ENCODE measurements around the gene HMCES. TPM values are rescaled to one million over a fixed set of nuclear protein-coding genes. Genes with fewer than 3 reads are reported as not detected.

The HMCES gene
- total and polyA plus RNA-seq, 2 donors (not counting 1 experiment from before 2014, with no cell fraction given), result 22.5 to 35.6 TPM

- no peak overlapping the region for H3K9ac ChIP-seq (ENCODE audit: low read length)
- ChIA-PET POLR2A (no interaction called here), CTCF (interaction anchor here (0.8 to 1.4 kb wide), 3 partner anchors 9 to 26 kb away, joined by 3 to 4 read pairs (median 3); no protein-coding TSS in a partner anchor)
- no peak for ATAC-seq (ENCODE audit: low read depth)
- H3K9me3 Mint-ChIP-seq (ENCODE audit: insufficient read depth), result no peaks in the 10 kb centered on the region
- WGBS (ENCODE audit: insufficient coverage), result 100% methylated on average over 2 of the region's 3 CpGs
- H3K79me2 ChIP-seq (ENCODE audit: control insufficient read depth, insufficient read depth, low read length), result no peaks in the 10 kb centered on the region
- peaks cover 11 to 24% of the 10 kb centered on the region in 2 donors for H3K4me1 ChIP-seq (ENCODE audit: control insufficient read depth in 2 of 2, insufficient read depth in 2 of 2, low read length in 2 of 2)
- H3K4me1 Mint-ChIP-seq, result peaks cover 23% of the 10 kb centered on the region
- no peak overlapping the region for H3K27ac Mint-ChIP-seq
- TF ChIP-seq EZH2 (IDR thresholded peaks at IDR 0.05; ENCODE audit: borderline replicate concordance, insufficient read depth, low read depth, low read length, poor library complexity, severe bottlenecking) (no peak), CTCF (IDR thresholded peaks at IDR 0.05) (no peak)
- no peaks in the 10 kb centered on the region for H3K36me3 ChIP-seq (replicated peaks in 1 of 2; ENCODE audit: control extremely low read depth in 1 of 2, control insufficient read depth in 1 of 2, extremely low read depth in 1 of 2, insufficient read depth in 2 of 2, low read length in 1 of 2)
- DNase-seq, result no peak
- H3K27me3 ChIP-seq (replicated peaks in 1 of 4; ENCODE audit: control extremely low read depth in 1 of 4, control insufficient read depth in 3 of 4, insufficient read depth in 4 of 4, low read length in 3 of 4), result peaks cover 0 to 4% (median 0%) of the 10 kb centered on the region in 4 experiments
- H3K27ac ChIP-seq (ENCODE audit: low read length in 2 of 2), result no peak overlapping the region
- intact Hi-C loops (cut with micrococcal nuclease), result no loop called here
- no peak overlapping the region for H3K4me2 ChIP-seq (replicated peaks; ENCODE audit: low read depth, low read length, poor library complexity, severe bottlenecking)
- H3K4me3 ChIP-seq (ENCODE audit: control extremely low read depth in 1 of 5, extremely low read depth in 1 of 5, insufficient read depth in 1 of 5, low read depth in 2 of 5, low read length in 4 of 5), result no peak overlapping the region
- no peaks in the 10 kb centered on the region for H3K27me3 Mint-ChIP-seq
- peaks cover 19% of the 10 kb centered on the region for H4K20me1 ChIP-seq (ENCODE audit: control insufficient read depth, insufficient read depth, low read length, poor library complexity, severe bottlenecking)
- H3K4me3 Mint-ChIP-seq, result no peak overlapping the region
- H2AFZ ChIP-seq (ENCODE audit: insufficient read depth, low read depth, low read length, poor library complexity, severe bottlenecking), result no peak overlapping the region
- no peaks in the 10 kb centered on the region for H3K9me3 ChIP-seq (ENCODE audit: control extremely low read depth in 1 of 3, control insufficient read depth in 2 of 3, insufficient read depth in 1 of 3, low read length in 2 of 3)
Measured at GRCh38 chr3:129311054-129311902, 32.6 kb downstream of the HMCES start.

- Histone ChIP-seq H3K79me2 (ENCODE audit: control insufficient read depth, insufficient read depth, low read length) (peaks cover 2% of the 10 kb centered on the region), H3K9me3 (ENCODE audit: control extremely low read depth in 1 of 3, control insufficient read depth in 2 of 3, insufficient read depth in 1 of 3, low read length in 2 of 3) (no peaks in the 10 kb centered on the region), H3K4me3 (ENCODE audit: control extremely low read depth in 1 of 5, extremely low read depth in 1 of 5, insufficient read depth in 1 of 5, low read depth in 2 of 5, low read length in 4 of 5) (no peak overlapping the region), H3K9ac (ENCODE audit: low read length) (no peak overlapping the region), H3K4me1 (ENCODE audit: control insufficient read depth in 2 of 2, insufficient read depth in 2 of 2, low read length in 2 of 2) (peaks cover 15 to 29% of the 10 kb centered on the region in 2 donors), H3K36me3 (replicated peaks in 1 of 2; ENCODE audit: control extremely low read depth in 1 of 2, control insufficient read depth in 1 of 2, extremely low read depth in 1 of 2, insufficient read depth in 2 of 2, low read length in 1 of 2) (no peaks in the 10 kb centered on the region), H3K27ac (ENCODE audit: low read length in 2 of 2) (no peak overlapping the region), H3K27me3 (replicated peaks in 1 of 4; ENCODE audit: control extremely low read depth in 1 of 4, control insufficient read depth in 3 of 4, insufficient read depth in 4 of 4, low read length in 3 of 4) (peaks cover 0 to 4% (median 1%) of the 10 kb centered on the region in 4 experiments), H3K4me2 (replicated peaks; ENCODE audit: low read depth, low read length, poor library complexity, severe bottlenecking) (no peak overlapping the region), H4K20me1 (ENCODE audit: control insufficient read depth, insufficient read depth, low read length, poor library complexity, severe bottlenecking) (peaks cover 19% of the 10 kb centered on the region), H2AFZ (ENCODE audit: insufficient read depth, low read depth, low read length, poor library complexity, severe bottlenecking) (no peak overlapping the region)
- ChIA-PET CTCF (interaction anchor here (0.7 kb wide), 1 partner anchor 9 kb away, joined by 3 read pairs; no protein-coding TSS in a partner anchor), POLR2A (no interaction called here)
- intact Hi-C loops (cut with micrococcal nuclease), result no loop called here
- WGBS (ENCODE audit: insufficient coverage), result 84% methylated on average over 2 of the region's 2 CpGs
- TF ChIP-seq EZH2 (IDR thresholded peaks at IDR 0.05; ENCODE audit: borderline replicate concordance, insufficient read depth, low read depth, low read length, poor library complexity, severe bottlenecking), result no peak
- TF ChIP-seq CTCF (IDR thresholded peaks at IDR 0.05), result no peak
- Mint-ChIP-seq H3K27ac (peak overlapping the region; percentile 47), H3K4me3 (peak overlapping the region; percentile 4), H3K9me3 (ENCODE audit: insufficient read depth) (no peaks in the 10 kb centered on the region), H3K27me3 (no peaks in the 10 kb centered on the region), H3K4me1 (peaks cover 21% of the 10 kb centered on the region)
- no peak for ATAC-seq (ENCODE audit: low read depth)
- no peak for DNase-seq
Measured at GRCh38 chr3:129312021-129312639, 33.5 kb downstream of the HMCES start.

Measured in B cell (primary cell).